H1 (cell line): ENCODE results near the gene CDC37. TPM values are rescaled to one million over a fixed set of nuclear protein-coding genes. Genes with fewer than 3 reads are reported as not detected.

ENCODE experiments used
- ASH2L ChIP-seq: fragments of 200-600, 300-600 bp; sonication (generic); IDR thresholded peaks from one replicate; pipeline ENCODE4 v1.7.1; 2017; ENCODE audit warnings: low read length
- BRCA1 ChIP-seq: IDR thresholded peaks from 2 replicates; pipeline ENCODE4 v1.6.1; 2012; ENCODE audit warnings: low read depth, low read length, improper control_type of control experiment
- CTBP2 ChIP-seq: IDR thresholded peaks from 2 replicates; pipeline ENCODE4 v1.7.0; 2011; ENCODE audit warnings: borderline replicate concordance, mild to moderate bottlenecking, moderate library complexity, mixed read lengths, low read length; ENCODE audit not compliant: insufficient read depth, insufficient read length
- E2F6 ChIP-seq: IDR thresholded peaks from 2 replicates; pipeline ENCODE4 v1.6.1; 2012; ENCODE audit warnings: inconsistent platforms
- POLR2AphosphoS5 ChIP-seq: IDR thresholded peaks from 2 replicates; pipeline ENCODE4 v1.6.1; 2011; ENCODE audit warnings: low read depth, low read length
- POU5F1 ChIP-seq: IDR thresholded peaks from 2 replicates; pipeline ENCODE4 v1.6.1; 2011; ENCODE audit warnings: low read depth, mild to moderate bottlenecking, low read length, moderate library complexity
- RNF2 ChIP-seq: fragments of 200-900, 300-1000 bp; sonication (generic); IDR thresholded peaks from 2 replicates; pipeline ENCODE4 v1.7.1; 2016; ENCODE audit warnings: borderline replicate concordance, low read depth, mild to moderate bottlenecking, antibody characterized with exemption, low read length; ENCODE audit not compliant: poor library complexity, severe bottlenecking; ENCODE audit errors: missing control alignments
- SIN3A ChIP-seq, 2 experiments: IDR thresholded peaks in 1 of 2; conservative IDR thresholded peaks in 1 of 2; 2 replicates each; pipeline ENCODE4 v1.6.1; 2011 to 2012; ENCODE audit warnings: low read length in 2 of 2, improper control_type of control experiment in 1 of 2, low read depth in 1 of 2, mild to moderate bottlenecking in 1 of 2
- SRF ChIP-seq: IDR thresholded peaks from 2 replicates; pipeline ENCODE4 v1.6.1; 2011; ENCODE audit warnings: mild to moderate bottlenecking, low read depth, low read length, moderate library complexity
- TAF1 ChIP-seq: IDR thresholded peaks from 2 replicates; pipeline ENCODE4 v1.6.1; 2011; ENCODE audit warnings: mild to moderate bottlenecking, low read depth, low read length
- polyA plus RNA-seq, 7 experiments: library from polyadenylated mRNA; depleted of rRNA in 3 of 7; stranded (reverse) in 5 of 7; unstranded in 2 of 7; fragments of >200 nt in 5 of 7; fragments of 200-250 nt in 2 of 7; gene quantifications; 1 replicate in 5 of 7; 2 replicates in 1 of 7; 4 replicates in 1 of 7; pipeline versions ENCODE4 v1.2.1 to v1.2.3, GENCODE V29; 2011 to 2013; ENCODE audit warnings: missing spikeins in 2 of 7, mixed read lengths in 2 of 7
- total RNA-seq: library from RNA; stranded (reverse); fragmentation: NEBNext Ultra II Directional; extraction: Animal tissue kit (Norgen Biotek cat#: 25700); gene quantifications from 2 replicates; pipeline ENCODE4 v1.2.1, GENCODE V29; 2021
- TF ChIP-seq, protein P1 (sequence below): IDR thresholded peaks from 2 replicates; pipeline ENCODE4 v1.6.1; 2011; ENCODE audit warnings: low read length, improper control_type of control experiment

Gene CDC37
- total and polyA plus RNA-seq, 2 of the 8 experiments (the other 6 are each of a cell fraction or from before 2014, with no cell fraction given), result 162 to 181 TPM

- TF ChIP-seq RNF2 (no peak), E2F6 (no peak), BRCA1 (no peak), POU5F1 (no peak), POLR2AphosphoS5 (no peak), SIN3A (conservative IDR thresholded peaks at IDR 0.05 in 1 of 2, IDR thresholded peaks at IDR 0.05 in 1 of 2; ENCODE audit: low read depth in 1 of 2, low read length in 2 of 2) (0 out of 4 replicates have a peak, but pooled peaks of 1 of the 2 experiments have one; percentile 49), CTBP2 (no peak), SRF (no peak), TAF1 (no peak), ASH2L (no peak)
- TF ChIP-seq, protein P1, sequence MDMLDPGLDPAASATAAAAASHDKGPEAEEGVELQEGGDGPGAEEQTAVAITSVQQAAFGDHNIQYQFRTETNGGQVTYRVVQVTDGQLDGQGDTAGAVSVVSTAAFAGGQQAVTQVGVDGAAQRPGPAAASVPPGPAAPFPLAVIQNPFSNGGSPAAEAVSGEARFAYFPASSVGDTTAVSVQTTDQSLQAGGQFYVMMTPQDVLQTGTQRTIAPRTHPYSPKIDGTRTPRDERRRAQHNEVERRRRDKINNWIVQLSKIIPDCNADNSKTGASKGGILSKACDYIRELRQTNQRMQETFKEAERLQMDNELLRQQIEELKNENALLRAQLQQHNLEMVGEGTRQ, result no peak
Observed at GRCh38 chr19:10424011-10424637, 20.8 kb upstream of the CDC37 start (continued).
